HCT116 (cell line): Measurements from ENCODE around the gene FBXO22. TPM values are rescaled to one million over a fixed set of nuclear protein-coding genes. Genes with fewer than 3 reads are reported as not detected.

Experiments
- ATAC-seq: fragments of 200-7000 bp; cut with Tn5 transposase; 2 replicates; pipeline ENCODE4 v1.9.1; 2020; ENCODE audit warnings: mild to moderate bottlenecking, moderate library complexity
- BruUV-seq: library from RNA; stranded (reverse); fragments of 400-500 nt; replicated peaks from 2 replicates; lab custom pipeline; 2021; lab: Mats Ljungman, UMichigan
- CTCF ChIA-PET: fragments of 300-600 bp; sonication (Branson Sonifier 250); formaldehyde crosslinking; loops from one replicate; lab custom pipeline; 2021; ENCODE audit warnings: antibody characterized with exemption; lab: Charles Lee
- POLR2A ChIA-PET: fragments of 300-600, 350-600 bp; sonication (Branson Sonifier 250); formaldehyde crosslinking; loops from one replicate; lab custom pipeline; 2021; ENCODE audit warnings: antibody characterized with exemption; lab: Charles Lee
- RAD21 ChIA-PET, 2 experiments: fragments of 300-600 bp; sonication (Branson Sonifier 250); formaldehyde crosslinking; loops; one replicate each; lab custom pipeline; 2023; ENCODE audit warnings: low total read pairs in 2 of 2; ENCODE audit not compliant: uncharacterized antibody in 2 of 2, unreplicated experiment in 2 of 2, low non-redundant PET in 1 of 2; lab: Charles Lee
- DNase-seq: peaks from one replicate; pipeline ENCODE4 v3.0.0-alpha.2; 2010; ENCODE audit warnings: low read depth, low spot score
- H2AFZ ChIP-seq: fragments of 200-600 bp; shearing (Covaris generic), sonication (generic); 2 replicates; pipeline ENCODE4 v1.6.1; 2017; ENCODE audit warnings: low read depth, mixed run types, mixed read lengths, antibody characterized with exemption, low read length; ENCODE audit not compliant: poor library complexity, severe bottlenecking
- H3K27ac ChIP-seq: 2 replicates; pipeline ENCODE4 v1.5.1; 2012; ENCODE audit warnings: low read depth, low read length
- H3K27me3 ChIP-seq: fragments of 200-600 bp; sonication (generic); 2 replicates; pipeline ENCODE4 v1.6.1; 2016; ENCODE audit warnings: mixed run types, low read length, mixed read lengths; ENCODE audit not compliant: insufficient read depth
- H3K36me3 ChIP-seq, 2 experiments: fragments of 200-500 bp in 1 of 2; fragments of 200-600 bp in 1 of 2; sonication (Bioruptor generic) in 1 of 2; sonication (generic) in 1 of 2; 2 replicates each; pipeline versions ENCODE4 v1.5.1 to v1.6.1; 2014 to 2016; ENCODE audit warnings: low read length in 2 of 2, inconsistent platforms in 1 of 2, mixed read lengths in 1 of 2, mixed run types in 1 of 2; ENCODE audit not compliant: insufficient read depth in 2 of 2, control insufficient read depth in 1 of 2
- H3K4me1 ChIP-seq, 2 experiments: fragments of 200-600 bp in 1 of 2; sonication (generic) in 1 of 2; 2 replicates each; pipeline versions ENCODE4 v1.5.1 to v1.6.1; 2012 to 2017; ENCODE audit warnings: low read length in 2 of 2, inconsistent platforms in 1 of 2, mild to moderate bottlenecking in 1 of 2, mixed read lengths in 1 of 2, mixed run types in 1 of 2, moderate library complexity in 1 of 2; ENCODE audit not compliant: insufficient read depth in 2 of 2, control insufficient read depth in 1 of 2
- H3K4me2 ChIP-seq: fragments of 200-600 bp; sonication (generic); 2 replicates; pipeline ENCODE4 v1.6.1; 2017; ENCODE audit warnings: mixed run types, low read length, mixed read lengths
- H3K4me3 ChIP-seq, 2 experiments: fragments of 200-600 bp in 1 of 2; sonication (generic) in 1 of 2; replicated peaks in 1 of 2; 2 replicates each; pipeline ENCODE4 v1.5.1; 2011 to 2016; ENCODE audit warnings: low read length in 2 of 2, control low read depth in 1 of 2, low read depth in 1 of 2, mild to moderate bottlenecking in 1 of 2, mixed read lengths in 1 of 2, mixed run types in 1 of 2
- H3K79me2 ChIP-seq: fragments of 200-600 bp; sonication (generic); 2 replicates; pipeline ENCODE4 v1.6.1; 2017; ENCODE audit warnings: mild to moderate bottlenecking, mixed run types, low read length, moderate library complexity, mixed read lengths; ENCODE audit not compliant: insufficient read depth
- H3K9ac ChIP-seq: fragments of 200-600 bp; sonication (generic); 2 replicates; pipeline ENCODE4 v1.6.1; 2016; ENCODE audit warnings: low read length, mixed read lengths
- H3K9me2 ChIP-seq: fragments of 200-600 bp; sonication (generic), shearing (Covaris generic); 2 replicates; pipeline ENCODE4 v1.6.1; 2017; ENCODE audit warnings: mixed run types, mild to moderate bottlenecking, moderate library complexity; ENCODE audit not compliant: insufficient read depth
- H3K9me3 ChIP-seq, 2 experiments: fragments of 200-500 bp in 1 of 2; fragments of 200-600 bp in 1 of 2; sonication (Bioruptor generic) in 1 of 2; sonication (generic) in 1 of 2; 2 replicates each; pipeline ENCODE4 v1.6.1; 2014 to 2017; ENCODE audit warnings: low read length in 2 of 2, mixed read lengths in 2 of 2, inconsistent platforms in 1 of 2, low read depth in 1 of 2, mild to moderate bottlenecking in 1 of 2, mixed run types in 1 of 2, moderate library complexity in 1 of 2; ENCODE audit not compliant: control insufficient read depth in 1 of 2, insufficient read depth in 1 of 2
- H4K20me1 ChIP-seq: fragments of 200-600 bp; sonication (generic), shearing (Covaris generic); 2 replicates; pipeline ENCODE4 v1.6.1; 2017; ENCODE audit warnings: mixed run types, mild to moderate bottlenecking, moderate library complexity; ENCODE audit not compliant: insufficient read depth
- CBX3 ChIP-seq: IDR thresholded peaks from 2 replicates; pipeline ENCODE4 v1.6.1; 2012; ENCODE audit warnings: low read depth
- EGR1 ChIP-seq: IDR thresholded peaks from 2 replicates; pipeline ENCODE4 v1.6.1; 2012; ENCODE audit warnings: low read depth
- ELF1 ChIP-seq: IDR thresholded peaks from 2 replicates; pipeline ENCODE4 v1.6.1; 2012; ENCODE audit warnings: low read depth, borderline replicate concordance
- EZH2phosphoT487 ChIP-seq: fragments of 200-600 bp; IDR thresholded peaks from 2 replicates; pipeline ENCODE4 v1.6.1; 2018; ENCODE audit warnings: antibody characterized with exemption, borderline replicate concordance
- POLR2A ChIP-seq: IDR thresholded peaks from 2 replicates; pipeline ENCODE4 v1.7.0; 2011; ENCODE audit warnings: borderline replicate concordance; ENCODE audit not compliant: insufficient read depth, insufficient read length; ENCODE audit errors: extremely low read depth
- POLR2AphosphoS5 ChIP-seq: IDR thresholded peaks from 2 replicates; pipeline ENCODE4 v1.6.1; 2011; ENCODE audit warnings: mild to moderate bottlenecking, low read depth, low read length, moderate library complexity
- SP1 ChIP-seq: IDR thresholded peaks from 2 replicates; pipeline ENCODE4 v1.6.1; 2012; ENCODE audit warnings: low read depth
- SRF ChIP-seq: IDR thresholded peaks from 2 replicates; pipeline ENCODE4 v1.6.1; 2012; ENCODE audit warnings: low read depth
- TCF7L2 ChIP-seq: IDR thresholded peaks from 2 replicates; pipeline ENCODE4 v1.7.0; 2011; ENCODE audit warnings: borderline replicate concordance, inconsistent platforms; ENCODE audit not compliant: insufficient read depth, insufficient read length; ENCODE audit errors: extremely low read depth
- YY1 ChIP-seq: IDR thresholded peaks from 2 replicates; pipeline ENCODE4 v1.6.1; 2011; ENCODE audit warnings: low read length, low read depth, moderate library complexity, mild to moderate bottlenecking; ENCODE audit not compliant: insufficient replicate concordance; ENCODE audit errors: extremely low read depth
- ZFX ChIP-seq: fragments of 450-650 bp; IDR thresholded peaks from 2 replicates; pipeline ENCODE4 v1.6.1; 2017
- intact Hi-C: fragments of 100-400 bp; cut with micrococcal nuclease; formaldehyde crosslinking; loops from 2 replicates; pipeline ENCODE4 v1.10.0; 2022
- total RNA-seq: library from RNA; stranded (reverse); gene quantifications from one replicate; pipeline ENCODE4 v1.2.1, GENCODE V29; 2021; ENCODE audit not compliant: unreplicated experiment
- TF ChIP-seq, protein P1 (sequence below): IDR thresholded peaks from 2 replicates; pipeline ENCODE4 v1.6.1; 2011; ENCODE audit warnings: mild to moderate bottlenecking, low read length, moderate library complexity; ENCODE audit not compliant: insufficient replicate concordance; ENCODE audit errors: extremely low read depth
- TF ChIP-seq, protein P2 (sequence below): IDR thresholded peaks from 2 replicates; pipeline ENCODE4 v1.6.1; 2012
- TF ChIP-seq, protein P3 (sequence below), 3 experiments: fragments of 200-600 bp in 1 of 3; sonication (generic) in 1 of 3; IDR thresholded peaks in 2 of 3; conservative IDR thresholded peaks in 1 of 3; 2 replicates each; pipeline ENCODE4 v1.5.1; 2012 to 2017; ENCODE audit warnings: low read depth in 2 of 3, low read length in 2 of 3, antibody characterized with exemption in 1 of 3, borderline replicate concordance in 1 of 3, control low read depth in 1 of 3, mild to moderate bottlenecking in 1 of 3, mixed read lengths in 1 of 3, mixed run types in 1 of 3, moderate library complexity in 1 of 3; ENCODE audit not compliant: insufficient read depth in 1 of 3

The FBXO22 gene
- total RNA-seq, 1 experiment from 2014 or later = 60.3 TPM

DNA sequence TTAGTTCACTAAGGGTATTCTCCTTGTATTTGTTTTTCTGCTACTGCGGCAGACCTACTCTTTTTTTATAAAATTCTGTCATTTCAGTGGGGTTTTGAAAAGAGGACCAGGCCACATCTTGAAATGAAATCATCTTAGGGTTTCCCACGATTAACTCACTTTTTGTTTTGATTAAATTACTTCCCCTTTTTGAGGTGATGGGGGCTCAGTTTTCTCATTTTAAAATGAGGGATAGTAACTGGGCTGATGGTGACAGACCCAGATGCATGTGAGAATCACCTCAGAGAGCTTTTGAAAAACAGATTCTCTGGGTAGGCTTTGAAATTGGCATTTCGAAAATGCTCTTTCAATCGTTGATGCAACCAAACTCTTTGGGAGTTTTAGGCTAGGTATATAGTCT is 36.2 kb upstream of the FBXO22 start:
- H3K9me3 ChIP-seq = no peaks in the 10 kb centered on the region
- ATAC-seq (no peak), DNase-seq (no peak)
- BruUV-seq = no TSS peak
- no peak overlapping the region for H3K4me3 ChIP-seq
- ChIA-PET RAD21 (no interaction called here), CTCF (no interaction called here), POLR2A (no interaction called here)
- H3K36me3 ChIP-seq = no peaks in the 10 kb centered on the region; a peak in 1 of 4 replicates
- H3K27ac ChIP-seq = no peak overlapping the region
- no peak overlapping the region for H3K9ac ChIP-seq
- H3K79me2 ChIP-seq = no peaks in the 10 kb centered on the region
- H3K4me2 ChIP-seq = no peak overlapping the region
- H3K27me3 ChIP-seq = no peaks in the 10 kb centered on the region
- H4K20me1 ChIP-seq = no peaks in the 10 kb centered on the region
- no peaks in the 10 kb centered on the region for H3K9me2 ChIP-seq
- TF ChIP-seq POLR2A (no peak), EGR1 (no peak), SP1 (no peak), ZFX (no peak), CBX3 (no peak), SRF (no peak), TCF7L2 (no peak), YY1 (no peak), ELF1 (no peak), EZH2phosphoT487 (no peak), POLR2AphosphoS5 (no peak)
- TF ChIP-seq, protein P1, sequence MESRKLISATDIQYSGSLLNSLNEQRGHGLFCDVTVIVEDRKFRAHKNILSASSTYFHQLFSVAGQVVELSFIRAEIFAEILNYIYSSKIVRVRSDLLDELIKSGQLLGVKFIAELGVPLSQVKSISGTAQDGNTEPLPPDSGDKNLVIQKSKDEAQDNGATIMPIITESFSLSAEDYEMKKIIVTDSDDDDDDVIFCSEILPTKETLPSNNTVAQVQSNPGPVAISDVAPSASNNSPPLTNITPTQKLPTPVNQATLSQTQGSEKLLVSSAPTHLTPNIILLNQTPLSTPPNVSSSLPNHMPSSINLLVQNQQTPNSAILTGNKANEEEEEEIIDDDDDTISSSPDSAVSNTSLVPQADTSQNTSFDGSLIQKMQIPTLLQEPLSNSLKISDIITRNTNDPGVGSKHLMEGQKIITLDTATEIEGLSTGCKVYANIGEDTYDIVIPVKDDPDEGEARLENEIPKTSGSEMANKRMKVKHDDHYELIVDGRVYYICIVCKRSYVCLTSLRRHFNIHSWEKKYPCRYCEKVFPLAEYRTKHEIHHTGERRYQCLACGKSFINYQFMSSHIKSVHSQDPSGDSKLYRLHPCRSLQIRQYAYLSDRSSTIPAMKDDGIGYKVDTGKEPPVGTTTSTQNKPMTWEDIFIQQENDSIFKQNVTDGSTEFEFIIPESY = no peak
- TF ChIP-seq, protein P2, sequence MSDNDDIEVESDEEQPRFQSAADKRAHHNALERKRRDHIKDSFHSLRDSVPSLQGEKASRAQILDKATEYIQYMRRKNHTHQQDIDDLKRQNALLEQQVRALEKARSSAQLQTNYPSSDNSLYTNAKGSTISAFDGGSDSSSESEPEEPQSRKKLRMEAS = no peak
- TF ChIP-seq, protein P3, sequence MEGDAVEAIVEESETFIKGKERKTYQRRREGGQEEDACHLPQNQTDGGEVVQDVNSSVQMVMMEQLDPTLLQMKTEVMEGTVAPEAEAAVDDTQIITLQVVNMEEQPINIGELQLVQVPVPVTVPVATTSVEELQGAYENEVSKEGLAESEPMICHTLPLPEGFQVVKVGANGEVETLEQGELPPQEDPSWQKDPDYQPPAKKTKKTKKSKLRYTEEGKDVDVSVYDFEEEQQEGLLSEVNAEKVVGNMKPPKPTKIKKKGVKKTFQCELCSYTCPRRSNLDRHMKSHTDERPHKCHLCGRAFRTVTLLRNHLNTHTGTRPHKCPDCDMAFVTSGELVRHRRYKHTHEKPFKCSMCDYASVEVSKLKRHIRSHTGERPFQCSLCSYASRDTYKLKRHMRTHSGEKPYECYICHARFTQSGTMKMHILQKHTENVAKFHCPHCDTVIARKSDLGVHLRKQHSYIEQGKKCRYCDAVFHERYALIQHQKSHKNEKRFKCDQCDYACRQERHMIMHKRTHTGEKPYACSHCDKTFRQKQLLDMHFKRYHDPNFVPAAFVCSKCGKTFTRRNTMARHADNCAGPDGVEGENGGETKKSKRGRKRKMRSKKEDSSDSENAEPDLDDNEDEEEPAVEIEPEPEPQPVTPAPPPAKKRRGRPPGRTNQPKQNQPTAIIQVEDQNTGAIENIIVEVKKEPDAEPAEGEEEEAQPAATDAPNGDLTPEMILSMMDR (IDR thresholded peaks at IDR 0.05 in 2 of 3, conservative IDR thresholded peaks at IDR 0.05 in 1 of 3; ENCODE audit: borderline replicate concordance in 1 of 3, insufficient read depth in 1 of 3, low read depth in 2 of 3, low read length in 2 of 3) = no peak
- intact Hi-C loops = no loop called here
- no peak overlapping the region for H2AFZ ChIP-seq
- no peaks in the 10 kb centered on the region for H3K4me1 ChIP-seq
